ENCODE measurements around the gene CDHR3. TPM values are rescaled to one million over a fixed set of nuclear protein-coding genes. Genes with fewer than 3 reads are reported as not detected.

Gene CDHR3
- total and polyA plus RNA-seq, 2 donors (not counting 3 experiments of a cell fraction or from before 2014, with no cell fraction given), result 0.46 to 2.3 TPM

- ChIA-PET POLR2A (no interaction called here), CTCF (interaction anchor here (0.7 to 6.2 kb wide), 11 partner anchors 9 to 358 kb away, joined by 3 to 66 read pairs (median 3); no protein-coding TSS in a partner anchor)
- DNase-seq (ENCODE audit: low read depth, low spot score) (no peak), FAIRE-seq (no peak)
- no peaks in the 10 kb centered on the region for H3K79me2 ChIP-seq (ENCODE audit: control insufficient read depth, insufficient read depth, low read length)
- no peak overlapping the region for H2AFZ ChIP-seq (ENCODE audit: low read depth, low read length)
- intact Hi-C loops (cut with micrococcal nuclease) (no loop called here), dilution Hi-C loops (cut with MboI; ENCODE audit: extremely low pct_ligation_motif_present, low sequenced_read_pairs) (loop anchor here (25.0 kb wide), 1 partner anchor 248 kb away; no protein-coding TSS in a partner anchor)
- H3K9ac ChIP-seq (replicated peaks; ENCODE audit: extremely low read depth, insufficient read depth, low read length), result no peak overlapping the region
- H3K4me1 ChIP-seq (ENCODE audit: control insufficient read depth, extremely low read depth, insufficient read depth, low read length), result peaks cover 2% of the 10 kb centered on the region
- BruUV-seq (replicated peaks), result no TSS peak
- H3K4me3 ChIP-seq (replicated peaks in 1 of 3; ENCODE audit: insufficient read depth in 1 of 3, low read depth in 1 of 3, low read length in 3 of 3), result no peak overlapping the region
- H3K27ac ChIP-seq (ENCODE audit: insufficient read depth, low read depth, low read length), result no peak overlapping the region
- no peak overlapping the region for H3K4me2 ChIP-seq (ENCODE audit: insufficient read depth, low read length)
- no peaks in the 10 kb centered on the region for H3K36me3 ChIP-seq (ENCODE audit: control insufficient read depth in 2 of 2, extremely low read depth in 1 of 2, insufficient read depth in 2 of 2, low read length in 2 of 2)
- no peaks in the 10 kb centered on the region for H3K9me3 ChIP-seq (replicated peaks; ENCODE audit: control insufficient read depth, insufficient read depth, low read length)
- no peaks in the 10 kb centered on the region for H4K20me1 ChIP-seq (replicated peaks; ENCODE audit: control insufficient read depth, extremely low read depth, insufficient read depth, low read length)
- no peaks in the 10 kb centered on the region for H3K9me1 ChIP-seq (replicated peaks; ENCODE audit: control insufficient read depth, extremely low read depth, insufficient read depth, low read length)
- TF ChIP-seq FOS (IDR thresholded peaks at IDR 0.05; ENCODE audit: borderline replicate concordance, insufficient read depth, low read length), result no peak
- TF ChIP-seq GATA2 (IDR thresholded peaks at IDR 0.05; ENCODE audit: insufficient read depth, insufficient read length, low read depth, low read length), result no peak
- TF ChIP-seq MAX (IDR thresholded peaks at IDR 0.05; ENCODE audit: insufficient read depth, insufficient read length), result no peak
- no peak for TF ChIP-seq POLR2AphosphoS5 (IDR thresholded peaks at IDR 0.05; ENCODE audit: insufficient read depth, low read depth, low read length)
- no peak for TF ChIP-seq MYC (IDR thresholded peaks at IDR 0.05; ENCODE audit: low read depth, low read length)
- peaks cover 14 to 24% of the 10 kb centered on the region in 2 experiments for H3K27me3 ChIP-seq (ENCODE audit: control insufficient read depth in 2 of 2, insufficient read depth in 2 of 2, low read length in 2 of 2)
These were observed 47.3 kb downstream of the CDHR3 start for GRCh38 chr7:106010331-106010730.

- dilution Hi-C loops (cut with MboI; ENCODE audit: extremely low pct_ligation_motif_present, low sequenced_read_pairs) (loop anchor here (25.0 kb wide), 1 partner anchor 249 kb away; no protein-coding TSS in a partner anchor), intact Hi-C loops (cut with micrococcal nuclease) (no loop called here)
- H3K9me1 ChIP-seq (replicated peaks; ENCODE audit: control insufficient read depth, extremely low read depth, insufficient read depth, low read length), result no peaks in the 10 kb centered on the region
- no peak overlapping the region for H3K9ac ChIP-seq (replicated peaks; ENCODE audit: extremely low read depth, insufficient read depth, low read length)
- H3K4me2 ChIP-seq (ENCODE audit: insufficient read depth, low read length), result no peak overlapping the region
- BruUV-seq (replicated peaks), result no TSS peak
- no peaks in the 10 kb centered on the region for H3K36me3 ChIP-seq (ENCODE audit: control insufficient read depth in 2 of 2, extremely low read depth in 1 of 2, insufficient read depth in 2 of 2, low read length in 2 of 2)
- no peak overlapping the region for H3K27ac ChIP-seq (ENCODE audit: insufficient read depth, low read depth, low read length)
- DNase-seq (ENCODE audit: low read depth, low spot score), result no peak
- CTCF ChIA-PET, result interaction anchor here (0.8 to 6.2 kb wide), 4 partner anchors 10 to 358 kb away, joined by 3 to 66 read pairs (median 4); no protein-coding TSS in a partner anchor
- H3K79me2 ChIP-seq (ENCODE audit: control insufficient read depth, insufficient read depth, low read length), result no peaks in the 10 kb centered on the region
- H3K4me1 ChIP-seq (ENCODE audit: control insufficient read depth, extremely low read depth, insufficient read depth, low read length), result peaks cover 2% of the 10 kb centered on the region
- H3K27me3 ChIP-seq (ENCODE audit: control insufficient read depth in 2 of 2, insufficient read depth in 2 of 2, low read length in 2 of 2), result peaks cover 14 to 24% of the 10 kb centered on the region in 2 experiments
- H3K9me3 ChIP-seq (replicated peaks; ENCODE audit: control insufficient read depth, insufficient read depth, low read length), result no peaks in the 10 kb centered on the region
- no peaks in the 10 kb centered on the region for H4K20me1 ChIP-seq (replicated peaks; ENCODE audit: control insufficient read depth, extremely low read depth, insufficient read depth, low read length)
- no peak for FAIRE-seq
- POLR2A ChIA-PET, result no interaction called here
- no peak overlapping the region for H2AFZ ChIP-seq (ENCODE audit: low read depth, low read length)
- TF ChIP-seq GATA2 (IDR thresholded peaks at IDR 0.05; ENCODE audit: insufficient read depth, insufficient read length, low read depth, low read length) (no peak), MYC (IDR thresholded peaks at IDR 0.05; ENCODE audit: low read depth, low read length) (no peak), FOS (IDR thresholded peaks at IDR 0.05; ENCODE audit: borderline replicate concordance, insufficient read depth, low read length) (no peak), JUN (IDR thresholded peaks at IDR 0.05; ENCODE audit: borderline replicate concordance, insufficient read depth, insufficient read length, low read depth) (no peak), MAX (IDR thresholded peaks at IDR 0.05; ENCODE audit: insufficient read depth, insufficient read length) (no peak)
- no peak overlapping the region for H3K4me3 ChIP-seq (replicated peaks in 1 of 3; ENCODE audit: insufficient read depth in 1 of 3, low read depth in 1 of 3, low read length in 3 of 3)
These were observed 47.8 kb downstream of the CDHR3 start for GRCh38 chr7:106010866-106011265.

Data from endothelial cell of umbilical vein (primary cell).